ENCODE measurements around the gene TUBAL3. TPM values are rescaled to one million over a fixed set of nuclear protein-coding genes. Genes with fewer than 3 reads are reported as not detected.
"Not testable (repeated sequence)": the region's sequence is repeated elsewhere in the genome, so short reads cannot be mapped to it uniquely, and the experiment has no call there.

Gene TUBAL3
- total and polyA plus RNA-seq, 11 donors: 0.12 to 2.8 (median 0.33) TPM

- intact Hi-C loops (cut with DNase I): loop anchor here in 6 of 10 donors (2.0 to 10.0 kb wide), 8 partner anchors 90 to 540 kb away; partner anchors contain the start of gene AKR1C3 (in 1 of the 6)
- ATAC-seq (no peak), DNase-seq (no peak)
- Histone ChIP-seq H3K4me3 (no peak overlapping the region), H3K4me1 (no peaks in the 10 kb centered on the region), H3K27me3 (no peaks in the 10 kb centered on the region), H3K27ac (no peak overlapping the region), H3K36me3 (no peaks in the 10 kb centered on the region), H3K9me3 (peaks cover 0 to 19% (median 6%) of the 10 kb centered on the region in 12 donors)
- whole genome bisulfite sequencing, 4 donors: 86 to 92% (median 87%) methylated on average over 2 of the region's 2 CpGs
- TF ChIP-seq POLR2A (IDR thresholded peaks at IDR 0.05): no peak
- TF ChIP-seq, protein P1, sequence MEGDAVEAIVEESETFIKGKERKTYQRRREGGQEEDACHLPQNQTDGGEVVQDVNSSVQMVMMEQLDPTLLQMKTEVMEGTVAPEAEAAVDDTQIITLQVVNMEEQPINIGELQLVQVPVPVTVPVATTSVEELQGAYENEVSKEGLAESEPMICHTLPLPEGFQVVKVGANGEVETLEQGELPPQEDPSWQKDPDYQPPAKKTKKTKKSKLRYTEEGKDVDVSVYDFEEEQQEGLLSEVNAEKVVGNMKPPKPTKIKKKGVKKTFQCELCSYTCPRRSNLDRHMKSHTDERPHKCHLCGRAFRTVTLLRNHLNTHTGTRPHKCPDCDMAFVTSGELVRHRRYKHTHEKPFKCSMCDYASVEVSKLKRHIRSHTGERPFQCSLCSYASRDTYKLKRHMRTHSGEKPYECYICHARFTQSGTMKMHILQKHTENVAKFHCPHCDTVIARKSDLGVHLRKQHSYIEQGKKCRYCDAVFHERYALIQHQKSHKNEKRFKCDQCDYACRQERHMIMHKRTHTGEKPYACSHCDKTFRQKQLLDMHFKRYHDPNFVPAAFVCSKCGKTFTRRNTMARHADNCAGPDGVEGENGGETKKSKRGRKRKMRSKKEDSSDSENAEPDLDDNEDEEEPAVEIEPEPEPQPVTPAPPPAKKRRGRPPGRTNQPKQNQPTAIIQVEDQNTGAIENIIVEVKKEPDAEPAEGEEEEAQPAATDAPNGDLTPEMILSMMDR (IDR thresholded peaks at IDR 0.05): no peak
Measured at GRCh38 chr10:5385224-5385623, 19.4 kb downstream of the TUBAL3 start.

DNA sequence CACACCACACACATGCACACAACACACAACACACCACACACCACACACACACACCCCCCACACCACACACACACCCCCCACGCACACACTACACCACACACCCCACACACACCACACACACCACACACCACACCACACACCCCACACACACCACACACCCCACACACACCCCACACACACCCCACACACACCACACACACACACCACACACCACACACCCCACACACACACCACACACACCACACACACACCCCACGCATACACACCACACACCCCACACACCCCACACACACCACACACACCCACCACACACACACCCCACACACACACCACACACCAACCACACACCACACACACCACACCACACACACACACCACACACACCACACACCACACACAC, 23.4 kb downstream of the TUBAL3 start:
- no peak for TF ChIP-seq POLR2A (IDR thresholded peaks at IDR 0.05)
- TF ChIP-seq, protein P1 (IDR thresholded peaks at IDR 0.05): no peak
- H3K9me3 ChIP-seq: no peaks in the 10 kb centered on the region
- no peak for ATAC-seq
- intact Hi-C loops (cut with DNase I): loop anchor here in 4 of 10 donors (5.0 to 10.0 kb wide), 5 partner anchors 51 to 536 kb away; partner anchors contain the start of gene AKR1C3 (in 1 of the 4)
- no peaks in the 10 kb centered on the region for H3K27me3 ChIP-seq
- H3K27ac ChIP-seq: no peak overlapping the region
- H3K4me3 ChIP-seq: no peak overlapping the region
- WGBS, 4 donors: 94 to 96% (median 95%) methylated on average over 2 of the region's 2 CpGs
- no peaks in the 10 kb centered on the region for H3K4me1 ChIP-seq
- no peaks in the 10 kb centered on the region for H3K36me3 ChIP-seq
- no peak for DNase-seq

GRCh38 chr10:5380395-5380794, 24.2 kb downstream of the TUBAL3 start:
- not testable (repeated sequence) for H3K4me1 ChIP-seq, H3K27me3 ChIP-seq, DNase-seq, ATAC-seq, H3K27ac ChIP-seq, H3K36me3 ChIP-seq, H3K9me3 ChIP-seq, H3K4me3 ChIP-seq
- intact Hi-C loops (cut with DNase I): loop anchor here in 4 of 10 donors (5.0 to 10.0 kb wide), 5 partner anchors 52 to 536 kb away; partner anchors contain the start of gene AKR1C3 (in 1 of the 4)
- WGBS, 4 donors: 89 to 93% (median 91%) methylated on average over 12 of the region's 12 CpGs

GRCh38 chr10:5379202-5379601, 25.4 kb downstream of the TUBAL3 start:
- DNase-seq; H3K4me1 ChIP-seq; H3K36me3 ChIP-seq; H3K9me3 ChIP-seq; H3K4me3 ChIP-seq; ATAC-seq; intact Hi-C loops (cut with DNase I); H3K27ac ChIP-seq; H3K27me3 ChIP-seq: not testable (repeated sequence)
- WGBS, 4 donors: 91 to 97% (median 96%) methylated on average over 5 of the region's 5 CpGs

DNA sequence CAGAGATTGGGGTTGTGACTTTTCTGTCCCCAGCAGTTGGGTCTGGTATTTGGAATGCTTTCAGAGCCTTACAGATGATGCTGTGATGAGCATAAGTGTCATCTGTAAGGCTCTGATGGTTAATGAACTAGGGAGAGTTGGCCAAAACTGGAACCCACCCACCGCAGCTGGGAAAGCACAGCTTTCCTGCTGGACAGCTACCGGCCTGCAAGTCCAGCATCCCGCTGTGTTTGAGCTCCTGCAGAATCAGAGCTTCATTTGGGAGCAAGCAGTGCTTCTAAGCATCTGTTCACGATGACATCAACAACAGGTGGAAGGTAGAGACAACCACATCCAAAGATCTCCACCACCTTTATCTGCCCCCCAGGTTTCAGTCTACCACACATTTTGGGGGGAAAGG, 28.2 kb downstream of the TUBAL3 start:
- H3K36me3 ChIP-seq: no peaks in the 10 kb centered on the region
- no peaks in the 10 kb centered on the region for H3K9me3 ChIP-seq
- WGBS, 4 donors: 56 to 67% (median 61%) methylated on average over 4 of the region's 4 CpGs
- intact Hi-C loops (cut with DNase I): no loop called here
- DNase-seq (no peak), ATAC-seq (no peak)
- H3K4me3 ChIP-seq: no peak overlapping the region
- TF ChIP-seq, protein P1 (IDR thresholded peaks at IDR 0.05): no peak
- TF ChIP-seq POLR2A (IDR thresholded peaks at IDR 0.05): no peak
- H3K27me3 ChIP-seq: peaks cover 0 to 10% (median 0%) of the 10 kb centered on the region in 9 donors
- no peak overlapping the region for H3K27ac ChIP-seq
- no peaks in the 10 kb centered on the region for H3K4me1 ChIP-seq
